ENCODE data around the gene MISP.

DNA sequence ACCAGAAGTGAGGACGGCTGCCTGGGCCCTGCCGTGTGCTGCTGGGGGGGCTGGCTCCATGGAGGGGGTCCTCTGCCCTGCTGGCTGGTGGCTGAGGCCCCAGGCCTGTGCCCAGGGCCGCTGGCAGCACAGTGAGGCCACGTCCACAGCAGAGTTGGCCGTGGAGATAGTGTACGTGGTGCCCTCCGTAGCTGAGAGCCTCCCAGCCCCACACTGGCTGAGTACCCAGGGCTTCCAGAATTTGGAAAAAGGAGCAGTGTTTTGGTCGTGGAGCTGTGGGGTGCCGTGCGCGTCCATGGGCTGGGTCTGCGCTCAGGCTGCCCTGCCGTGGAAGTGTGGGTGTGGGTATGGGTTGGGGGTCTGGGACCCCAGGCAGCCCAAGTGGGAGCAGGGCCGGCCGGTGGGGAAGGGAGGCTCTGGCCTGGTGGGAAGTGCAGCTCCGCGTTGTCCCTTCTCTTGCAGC, 52.2 kb downstream of the MISP start:
- TF ChIP-seq, protein P1, sequence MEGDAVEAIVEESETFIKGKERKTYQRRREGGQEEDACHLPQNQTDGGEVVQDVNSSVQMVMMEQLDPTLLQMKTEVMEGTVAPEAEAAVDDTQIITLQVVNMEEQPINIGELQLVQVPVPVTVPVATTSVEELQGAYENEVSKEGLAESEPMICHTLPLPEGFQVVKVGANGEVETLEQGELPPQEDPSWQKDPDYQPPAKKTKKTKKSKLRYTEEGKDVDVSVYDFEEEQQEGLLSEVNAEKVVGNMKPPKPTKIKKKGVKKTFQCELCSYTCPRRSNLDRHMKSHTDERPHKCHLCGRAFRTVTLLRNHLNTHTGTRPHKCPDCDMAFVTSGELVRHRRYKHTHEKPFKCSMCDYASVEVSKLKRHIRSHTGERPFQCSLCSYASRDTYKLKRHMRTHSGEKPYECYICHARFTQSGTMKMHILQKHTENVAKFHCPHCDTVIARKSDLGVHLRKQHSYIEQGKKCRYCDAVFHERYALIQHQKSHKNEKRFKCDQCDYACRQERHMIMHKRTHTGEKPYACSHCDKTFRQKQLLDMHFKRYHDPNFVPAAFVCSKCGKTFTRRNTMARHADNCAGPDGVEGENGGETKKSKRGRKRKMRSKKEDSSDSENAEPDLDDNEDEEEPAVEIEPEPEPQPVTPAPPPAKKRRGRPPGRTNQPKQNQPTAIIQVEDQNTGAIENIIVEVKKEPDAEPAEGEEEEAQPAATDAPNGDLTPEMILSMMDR (IDR thresholded peaks at IDR 0.05), result no peak
- no peak for TF ChIP-seq EZH2 (IDR thresholded peaks at IDR 0.05; ENCODE audit: borderline replicate concordance, insufficient read depth, low read depth, low read length, poor library complexity, severe bottlenecking)
